Measurements from ENCODE around the gene USP9Y. TPM values are rescaled to one million over a fixed set of nuclear protein-coding genes. Genes with fewer than 3 reads are reported as not detected.

USP9Y gene
- total and polyA plus RNA-seq, 2 donors (not counting 3 experiments of a cell fraction or from before 2014, with no cell fraction given) = 13.6 to 17.4 TPM

- CTCF ChIA-PET = no interaction called here
Measured at GRCh38 chrY:12702174-12702573, 1.1 kb downstream of the USP9Y start.

More at GRCh38 chrY:12702174-12702573, 1.1 kb downstream of the USP9Y start:
- Histone ChIP-seq H3K9me1 (replicated peaks; ENCODE audit: control insufficient read depth, extremely low read depth, insufficient read depth, low read length) (no peaks in the 10 kb centered on the region), H3K4me3 (replicated peaks in 1 of 3; ENCODE audit: insufficient read depth in 1 of 3, low read depth in 1 of 3, low read length in 3 of 3) (no peak overlapping the region), H3K4me1 (ENCODE audit: control insufficient read depth, extremely low read depth, insufficient read depth, low read length) (peaks cover 4% of the 10 kb centered on the region), H3K9ac (replicated peaks; ENCODE audit: extremely low read depth, insufficient read depth, low read length) (no peak overlapping the region), H3K4me2 (ENCODE audit: insufficient read depth, low read length) (no peak overlapping the region), H3K79me2 (ENCODE audit: control insufficient read depth, insufficient read depth, low read length) (no peaks in the 10 kb centered on the region), H3K9me3 (replicated peaks; ENCODE audit: control insufficient read depth, insufficient read depth, low read length) (no peaks in the 10 kb centered on the region), H3K27me3 (ENCODE audit: control insufficient read depth in 2 of 2, insufficient read depth in 2 of 2, low read length in 2 of 2) (no peaks in the 10 kb centered on the region), H4K20me1 (replicated peaks; ENCODE audit: control insufficient read depth, extremely low read depth, insufficient read depth, low read length) (no peaks in the 10 kb centered on the region), H3K36me3 (ENCODE audit: control insufficient read depth in 2 of 2, extremely low read depth in 1 of 2, insufficient read depth in 2 of 2, low read length in 2 of 2) (no peaks in the 10 kb centered on the region), H2AFZ (ENCODE audit: low read depth, low read length) (no peak overlapping the region), H3K27ac (ENCODE audit: insufficient read depth, low read depth, low read length) (no peak overlapping the region)
- TF ChIP-seq GATA2 (IDR thresholded peaks at IDR 0.05; ENCODE audit: insufficient read depth, insufficient read length, low read depth, low read length) = no peak
- no peak for TF ChIP-seq MYC (IDR thresholded peaks at IDR 0.05; ENCODE audit: low read depth, low read length)
- TF ChIP-seq FOS (IDR thresholded peaks at IDR 0.05; ENCODE audit: borderline replicate concordance, insufficient read depth, low read length) = no peak
- TF ChIP-seq EZH2 (IDR thresholded peaks at IDR 0.05; ENCODE audit: borderline replicate concordance, low read depth, low read length, severe bottlenecking) = no peak
- TF ChIP-seq, protein P1, sequence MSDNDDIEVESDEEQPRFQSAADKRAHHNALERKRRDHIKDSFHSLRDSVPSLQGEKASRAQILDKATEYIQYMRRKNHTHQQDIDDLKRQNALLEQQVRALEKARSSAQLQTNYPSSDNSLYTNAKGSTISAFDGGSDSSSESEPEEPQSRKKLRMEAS (IDR thresholded peaks at IDR 0.05; ENCODE audit: insufficient read depth, insufficient read length) = no peak
- no peak for TF ChIP-seq JUN (IDR thresholded peaks at IDR 0.05; ENCODE audit: borderline replicate concordance, insufficient read depth, insufficient read length, low read depth)
- TF ChIP-seq POLR2AphosphoS5 (IDR thresholded peaks at IDR 0.05; ENCODE audit: insufficient read depth, low read depth, low read length) = no peak
- no peak for TF ChIP-seq POLR2A (IDR thresholded peaks at IDR 0.05; ENCODE audit: low read depth, low read length)
- TF ChIP-seq, protein P2, sequence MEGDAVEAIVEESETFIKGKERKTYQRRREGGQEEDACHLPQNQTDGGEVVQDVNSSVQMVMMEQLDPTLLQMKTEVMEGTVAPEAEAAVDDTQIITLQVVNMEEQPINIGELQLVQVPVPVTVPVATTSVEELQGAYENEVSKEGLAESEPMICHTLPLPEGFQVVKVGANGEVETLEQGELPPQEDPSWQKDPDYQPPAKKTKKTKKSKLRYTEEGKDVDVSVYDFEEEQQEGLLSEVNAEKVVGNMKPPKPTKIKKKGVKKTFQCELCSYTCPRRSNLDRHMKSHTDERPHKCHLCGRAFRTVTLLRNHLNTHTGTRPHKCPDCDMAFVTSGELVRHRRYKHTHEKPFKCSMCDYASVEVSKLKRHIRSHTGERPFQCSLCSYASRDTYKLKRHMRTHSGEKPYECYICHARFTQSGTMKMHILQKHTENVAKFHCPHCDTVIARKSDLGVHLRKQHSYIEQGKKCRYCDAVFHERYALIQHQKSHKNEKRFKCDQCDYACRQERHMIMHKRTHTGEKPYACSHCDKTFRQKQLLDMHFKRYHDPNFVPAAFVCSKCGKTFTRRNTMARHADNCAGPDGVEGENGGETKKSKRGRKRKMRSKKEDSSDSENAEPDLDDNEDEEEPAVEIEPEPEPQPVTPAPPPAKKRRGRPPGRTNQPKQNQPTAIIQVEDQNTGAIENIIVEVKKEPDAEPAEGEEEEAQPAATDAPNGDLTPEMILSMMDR (IDR thresholded peaks at IDR 0.05; ENCODE audit: extremely low read depth in 1 of 2, insufficient read depth in 1 of 2, low read depth in 1 of 2, low read length in 2 of 2) = no peak
- DNase-seq (ENCODE audit: low read depth, low spot score) = peak; percentile 21
- dilution Hi-C loops (cut with MboI; ENCODE audit: extremely low pct_ligation_motif_present, low sequenced_read_pairs) = no loop called here
- POLR2A ChIA-PET = no interaction called here
- intact Hi-C loops (cut with micrococcal nuclease) = no loop called here
- peak; percentile 48 for FAIRE-seq
- no TSS peak for BruUV-seq (replicated peaks)
